Mucosa of descending colon (tissue), 3 donors: Measurements from ENCODE around the gene COL4A2. TPM values are rescaled to one million over a fixed set of nuclear protein-coding genes. Genes with fewer than 3 reads are reported as not detected.

ENCODE experiments used
- ATAC-seq: fragments of 200-7000 bp; cut with Tn5 transposase; one replicate; pipeline ENCODE4 v1.9.1; 2020; ENCODE audit warnings: mild to moderate bottlenecking, moderate library complexity
- DNase-seq, 3 donors: peaks; one replicate each; pipeline ENCODE4 v3.0.0-alpha.2; 2020
- H3K36me3 ChIP-seq: fragments of 200-600 bp; one replicate; pipeline ENCODE4 v1.8.0; 2021; ENCODE audit warnings: low read depth, mild to moderate bottlenecking
- H3K4me1 ChIP-seq: fragments of 200-600 bp; one replicate; pipeline ENCODE4 v1.8.0; 2021; ENCODE audit warnings: low read depth, mild to moderate bottlenecking
- H3K4me3 ChIP-seq: fragments of 200-600 bp; one replicate; pipeline ENCODE4 v1.8.0; 2021; ENCODE audit warnings: mild to moderate bottlenecking
- H3K9me3 ChIP-seq: fragments of 200-600 bp; one replicate; pipeline ENCODE4 v1.8.0; 2021; ENCODE audit warnings: mild to moderate bottlenecking
- CTCF ChIP-seq: fragments of 200-600 bp; IDR thresholded peaks from one replicate; pipeline ENCODE4 v1.8.0; 2022; ENCODE audit warnings: antibody characterized with exemption, mild to moderate bottlenecking
- intact Hi-C, 2 donors: fragments of 100-400 bp; cut with DNase I in 1 of 2; cut with micrococcal nuclease in 1 of 2; formaldehyde crosslinking; loops; one replicate each; pipeline versions ENCODE4 v1.11.0 to v1.11.1; 2022; cut with DNase I, micrococcal nuclease
- total RNA-seq, 3 donors: library from RNA; stranded (reverse); fragmentation: NEBNext Ultra II Directional in 2 of 3; extraction: Animal tissue kit (Norgen Biotek cat#: 25700) in 2 of 3; gene quantifications; one replicate each; pipeline versions ENCODE4 v1.2.1 to v1.2.4, GENCODE V29; 2021 to 2023
- donor health status: DM: no; HTN: no; CAD: no; lungs with moderate emphysema.
- donor health status: DM: no; HTN: no; CAD: no.
- donor health status: DM: no; HTN: yes; CAD: no.

COL4A2 gene
- total RNA-seq, 3 donors from 2014 or later, result 33.5 to 389 (median 74.2) TPM

GRCh38 chr13:110469597-110469996, 162.5 kb downstream of the COL4A2 start:
- Histone ChIP-seq H3K9me3 (no peaks in the 10 kb centered on the region), H3K4me1 (no peaks in the 10 kb centered on the region), H3K4me3 (no peak overlapping the region), H3K36me3 (no peaks in the 10 kb centered on the region)
- ATAC-seq (no peak), DNase-seq (no peak)
- TF ChIP-seq CTCF, result no peak
- intact Hi-C loops, result no loop called here

- no peak for ATAC-seq
- DNase-seq, result no peak
- no peaks in the 10 kb centered on the region for H3K9me3 ChIP-seq
- TF ChIP-seq CTCF, result no peak
- intact Hi-C loops, result no loop called here
- H3K36me3 ChIP-seq, result no peaks in the 10 kb centered on the region
- H3K4me3 ChIP-seq, result no peak overlapping the region
- H3K4me1 ChIP-seq, result no peaks in the 10 kb centered on the region
Observed at GRCh38 chr13:110470272-110471009, 163.4 kb downstream of the COL4A2 start.

GRCh38 chr13:110471156-110471832, 164.2 kb downstream of the COL4A2 start:
- ATAC-seq (peak; percentile 25), DNase-seq (peak in 1 of 3 donors; percentile 28)
- no peak for TF ChIP-seq CTCF
- Histone ChIP-seq H3K9me3 (no peaks in the 10 kb centered on the region), H3K4me3 (no peak overlapping the region), H3K4me1 (no peaks in the 10 kb centered on the region), H3K36me3 (no peaks in the 10 kb centered on the region)
- intact Hi-C loops, result no loop called here

- no peak overlapping the region for H3K4me3 ChIP-seq
- no peaks in the 10 kb centered on the region for H3K36me3 ChIP-seq
- ATAC-seq (peak; percentile 74), DNase-seq (peak in 2 of 3 donors; percentile 38 to 52)
- intact Hi-C loops, result no loop called here
- no peaks in the 10 kb centered on the region for H3K4me1 ChIP-seq
- no peak for TF ChIP-seq CTCF
- H3K9me3 ChIP-seq, result no peaks in the 10 kb centered on the region
Observed at GRCh38 chr13:110471833-110472162, 164.7 kb downstream of the COL4A2 start.

- TF ChIP-seq CTCF, result no peak
- Histone ChIP-seq H3K4me3 (no peak overlapping the region), H3K4me1 (no peaks in the 10 kb centered on the region), H3K9me3 (no peaks in the 10 kb centered on the region), H3K36me3 (no peaks in the 10 kb centered on the region)
- intact Hi-C loops, result no loop called here
- DNase-seq (no peak), ATAC-seq (no peak)
Observed at GRCh38 chr13:110472904-110473563, 165.9 kb downstream of the COL4A2 start.
